ENCODE data around the gene TDP1. TPM values are rescaled to one million over a fixed set of nuclear protein-coding genes. Genes with fewer than 3 reads are reported as not detected.

The TDP1 gene
- total RNA-seq, 2 donors from 2014 or later: 11.2 to 21.4 TPM

DNA sequence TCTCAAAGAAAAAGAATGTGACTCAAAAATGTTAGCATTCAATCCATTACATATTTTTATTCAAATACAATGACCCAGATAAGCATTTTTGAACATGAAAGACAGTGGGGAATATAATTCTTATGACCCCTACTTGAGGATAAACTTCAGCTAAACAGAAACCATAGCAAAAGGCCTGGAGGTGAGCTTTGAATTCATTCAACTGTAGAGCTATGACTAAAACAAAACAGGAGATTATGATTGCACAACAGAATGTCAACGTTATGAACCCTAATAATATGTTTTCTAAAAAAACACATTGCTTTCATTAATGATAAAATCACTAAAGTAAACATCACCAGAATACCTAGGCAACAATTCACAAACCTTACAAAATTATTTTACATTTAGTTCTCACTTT is 29.0 kb upstream of the TDP1 start:
- no peak for ATAC-seq (ENCODE audit: insufficient number of reproducible peaks, low FRiP score, low read depth)

GRCh38 chr14:89927186-89927865 is 28.4 kb upstream of the TDP1 start:
- H3K27ac ChIP-seq: no peak overlapping the region
- no peaks in the 10 kb centered on the region for H3K4me1 ChIP-seq (ENCODE audit: control insufficient read depth in 1 of 2, low read depth in 2 of 2)
- DNase-seq (ENCODE audit: low spot score) (no peak), ATAC-seq (ENCODE audit: insufficient number of reproducible peaks, low FRiP score, low read depth) (no peak)
- TF ChIP-seq, protein P1, sequence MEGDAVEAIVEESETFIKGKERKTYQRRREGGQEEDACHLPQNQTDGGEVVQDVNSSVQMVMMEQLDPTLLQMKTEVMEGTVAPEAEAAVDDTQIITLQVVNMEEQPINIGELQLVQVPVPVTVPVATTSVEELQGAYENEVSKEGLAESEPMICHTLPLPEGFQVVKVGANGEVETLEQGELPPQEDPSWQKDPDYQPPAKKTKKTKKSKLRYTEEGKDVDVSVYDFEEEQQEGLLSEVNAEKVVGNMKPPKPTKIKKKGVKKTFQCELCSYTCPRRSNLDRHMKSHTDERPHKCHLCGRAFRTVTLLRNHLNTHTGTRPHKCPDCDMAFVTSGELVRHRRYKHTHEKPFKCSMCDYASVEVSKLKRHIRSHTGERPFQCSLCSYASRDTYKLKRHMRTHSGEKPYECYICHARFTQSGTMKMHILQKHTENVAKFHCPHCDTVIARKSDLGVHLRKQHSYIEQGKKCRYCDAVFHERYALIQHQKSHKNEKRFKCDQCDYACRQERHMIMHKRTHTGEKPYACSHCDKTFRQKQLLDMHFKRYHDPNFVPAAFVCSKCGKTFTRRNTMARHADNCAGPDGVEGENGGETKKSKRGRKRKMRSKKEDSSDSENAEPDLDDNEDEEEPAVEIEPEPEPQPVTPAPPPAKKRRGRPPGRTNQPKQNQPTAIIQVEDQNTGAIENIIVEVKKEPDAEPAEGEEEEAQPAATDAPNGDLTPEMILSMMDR (IDR thresholded peaks at IDR 0.05): no peak
- H3K27me3 ChIP-seq (replicated peaks; ENCODE audit: insufficient read depth): no peaks in the 10 kb centered on the region
- H3K4me3 ChIP-seq: no peak overlapping the region
- no peaks in the 10 kb centered on the region for H3K9me3 ChIP-seq
- H3K36me3 ChIP-seq: peaks cover 3% of the 10 kb centered on the region

More for the DNA sequence above, 29.0 kb upstream of the TDP1 start:
- H3K4me3 ChIP-seq: no peak overlapping the region
- H3K27me3 ChIP-seq (replicated peaks; ENCODE audit: insufficient read depth): no peaks in the 10 kb centered on the region
- no peaks in the 10 kb centered on the region for H3K4me1 ChIP-seq (ENCODE audit: control insufficient read depth in 1 of 2, low read depth in 2 of 2)
- H3K27ac ChIP-seq: no peak overlapping the region
- H3K9me3 ChIP-seq: no peaks in the 10 kb centered on the region
- TF ChIP-seq, protein P1 (IDR thresholded peaks at IDR 0.05): no peak
- peaks cover 3% of the 10 kb centered on the region for H3K36me3 ChIP-seq
- no peak for DNase-seq (ENCODE audit: low spot score)

- no peak for DNase-seq (ENCODE audit: low spot score)
- TF ChIP-seq, protein P1 (IDR thresholded peaks at IDR 0.05): no peak
- no peaks in the 10 kb centered on the region for H3K27me3 ChIP-seq (replicated peaks; ENCODE audit: insufficient read depth)
- ATAC-seq (ENCODE audit: insufficient number of reproducible peaks, low FRiP score, low read depth): no peak
- H3K27ac ChIP-seq: no peak overlapping the region
- peaks cover 3% of the 10 kb centered on the region for H3K36me3 ChIP-seq
- no peaks in the 10 kb centered on the region for H3K9me3 ChIP-seq
- no peaks in the 10 kb centered on the region for H3K4me1 ChIP-seq (ENCODE audit: control insufficient read depth in 1 of 2, low read depth in 2 of 2)
- no peak overlapping the region for H3K4me3 ChIP-seq
Measured at GRCh38 chr14:89933002-89933401, 22.7 kb upstream of the TDP1 start.

- no peaks in the 10 kb centered on the region for H3K27me3 ChIP-seq (replicated peaks; ENCODE audit: insufficient read depth)
- H3K4me3 ChIP-seq: no peak overlapping the region
- H3K36me3 ChIP-seq: no peaks in the 10 kb centered on the region
- no peaks in the 10 kb centered on the region for H3K4me1 ChIP-seq (ENCODE audit: control insufficient read depth in 1 of 2, low read depth in 2 of 2)
- TF ChIP-seq, protein P1 (IDR thresholded peaks at IDR 0.05): no peak
- DNase-seq (ENCODE audit: low spot score): no peak
- no peak overlapping the region for H3K27ac ChIP-seq
- no peak for ATAC-seq (ENCODE audit: insufficient number of reproducible peaks, low FRiP score, low read depth)
- no peaks in the 10 kb centered on the region for H3K9me3 ChIP-seq
Measured at GRCh38 chr14:89936654-89937185, 19.0 kb upstream of the TDP1 start.

DNA sequence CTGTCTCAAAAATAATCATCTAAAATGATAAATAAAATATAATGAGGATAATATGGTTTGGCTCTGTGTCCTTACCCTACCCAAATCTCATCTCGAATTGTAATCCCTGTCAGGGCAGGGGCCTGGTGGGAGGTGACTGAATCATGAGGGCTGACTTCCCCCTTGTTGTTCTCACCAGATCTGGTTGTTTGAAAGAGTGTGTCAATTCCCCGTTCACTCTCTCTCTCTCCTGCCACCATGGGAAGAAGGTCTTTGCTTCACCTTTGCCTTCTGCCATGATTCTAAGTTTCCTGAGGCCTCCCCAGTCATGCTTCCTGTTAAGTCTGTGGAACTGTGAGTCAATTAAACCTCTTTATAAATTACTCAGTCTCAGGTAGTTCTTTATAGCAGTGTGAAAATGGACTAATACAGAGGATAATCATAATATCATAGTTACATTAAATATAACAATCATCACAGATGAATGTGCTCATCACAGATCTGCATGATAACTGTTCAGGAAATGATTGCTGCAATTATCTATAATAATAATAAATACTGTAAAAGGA is 13.8 kb upstream of the TDP1 start:
- no peaks in the 10 kb centered on the region for H3K4me1 ChIP-seq (ENCODE audit: control insufficient read depth in 1 of 2, low read depth in 2 of 2)
- no peak overlapping the region for H3K4me3 ChIP-seq
- ATAC-seq (ENCODE audit: insufficient number of reproducible peaks, low FRiP score, low read depth) (no peak), DNase-seq (ENCODE audit: low spot score) (no peak)
- H3K27me3 ChIP-seq (replicated peaks; ENCODE audit: insufficient read depth): no peaks in the 10 kb centered on the region
- TF ChIP-seq, protein P1 (IDR thresholded peaks at IDR 0.05): no peak
- no peaks in the 10 kb centered on the region for H3K36me3 ChIP-seq
- H3K9me3 ChIP-seq: no peaks in the 10 kb centered on the region
- no peak overlapping the region for H3K27ac ChIP-seq
